ENCODE data around the gene STRBP.
A peak's percentile ranks its signal among the peaks of the same experiment; 100 is the strongest.

STRBP gene

DNA sequence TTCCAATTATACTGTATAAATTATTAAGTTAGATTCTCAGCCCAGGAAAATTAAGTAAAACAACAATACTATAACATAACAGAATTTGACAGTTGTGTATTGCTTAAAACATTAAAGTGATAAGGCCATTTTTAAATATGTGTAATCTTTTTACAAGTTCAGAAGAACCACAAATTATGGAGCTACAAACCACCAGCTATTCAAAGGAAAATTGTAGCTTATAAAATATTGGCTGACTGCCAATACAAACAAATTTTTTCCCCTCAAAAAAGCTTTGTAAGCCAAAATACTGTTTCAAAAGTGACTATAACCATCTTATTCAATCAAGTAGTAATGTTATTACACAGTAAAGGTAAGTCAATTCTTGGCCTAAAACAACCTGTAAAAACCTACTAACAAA lies 21.9 kb downstream of the STRBP start:
- Histone ChIP-seq H3K9me3 (ENCODE audit: control insufficient read depth, low read length) (no peaks in the 10 kb centered on the region), H3K27me3 (replicated peaks; ENCODE audit: control insufficient read depth, insufficient read depth, low read length) (no peaks in the 10 kb centered on the region), H3K36me3 (ENCODE audit: control insufficient read depth, insufficient read depth, low read length, severe bottlenecking) (no peaks in the 10 kb centered on the region), H3K4me3 (ENCODE audit: low read length) (no peak overlapping the region), H3K9ac (ENCODE audit: low read length) (no peak overlapping the region), H3K4me1 (ENCODE audit: control insufficient read depth, insufficient read depth, low read length) (peaks cover 5% of the 10 kb centered on the region)
- peak; percentile 22 for DNase-seq (ENCODE audit: low read depth)

GRCh38 chr9:123239726-123240125 lies 28.7 kb downstream of the STRBP start:
- H3K9ac ChIP-seq (ENCODE audit: low read length): no peak overlapping the region
- no peaks in the 10 kb centered on the region for H3K4me1 ChIP-seq (ENCODE audit: control insufficient read depth, insufficient read depth, low read length)
- no peak overlapping the region for H3K4me3 ChIP-seq (ENCODE audit: low read length)
- no peaks in the 10 kb centered on the region for H3K36me3 ChIP-seq (ENCODE audit: control insufficient read depth, insufficient read depth, low read length, severe bottlenecking)
- DNase-seq (ENCODE audit: low read depth): no peak
- H3K9me3 ChIP-seq (ENCODE audit: control insufficient read depth, low read length): no peaks in the 10 kb centered on the region
- no peaks in the 10 kb centered on the region for H3K27me3 ChIP-seq (replicated peaks; ENCODE audit: control insufficient read depth, insufficient read depth, low read length)

DNA sequence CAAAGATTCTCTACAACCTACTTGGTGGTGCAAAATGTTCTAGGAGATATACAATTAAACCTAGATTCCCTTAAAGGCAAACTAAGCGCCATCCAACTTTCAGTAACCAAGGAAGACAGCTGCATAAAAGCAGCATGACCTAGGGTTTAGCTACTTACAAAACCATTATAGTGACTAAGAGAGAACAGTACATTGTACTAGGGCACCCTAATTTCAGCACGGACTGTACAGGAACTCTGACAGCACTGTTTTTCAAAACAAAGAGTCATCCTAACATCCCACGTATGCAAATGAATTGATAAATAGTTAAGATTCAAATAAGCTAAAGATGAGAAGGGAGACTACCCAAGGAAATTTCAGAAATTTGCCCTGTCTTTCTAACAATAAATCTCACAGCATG lies 30.0 kb downstream of the STRBP start:
- no peaks in the 10 kb centered on the region for H3K27me3 ChIP-seq (replicated peaks; ENCODE audit: control insufficient read depth, insufficient read depth, low read length)
- no peaks in the 10 kb centered on the region for H3K9me3 ChIP-seq (ENCODE audit: control insufficient read depth, low read length)
- H3K4me1 ChIP-seq (ENCODE audit: control insufficient read depth, insufficient read depth, low read length): no peaks in the 10 kb centered on the region
- H3K4me3 ChIP-seq (ENCODE audit: low read length): no peak overlapping the region
- DNase-seq (ENCODE audit: low read depth): no peak
- no peaks in the 10 kb centered on the region for H3K36me3 ChIP-seq (ENCODE audit: control insufficient read depth, insufficient read depth, low read length, severe bottlenecking)
- no peak overlapping the region for H3K9ac ChIP-seq (ENCODE audit: low read length)

DNA sequence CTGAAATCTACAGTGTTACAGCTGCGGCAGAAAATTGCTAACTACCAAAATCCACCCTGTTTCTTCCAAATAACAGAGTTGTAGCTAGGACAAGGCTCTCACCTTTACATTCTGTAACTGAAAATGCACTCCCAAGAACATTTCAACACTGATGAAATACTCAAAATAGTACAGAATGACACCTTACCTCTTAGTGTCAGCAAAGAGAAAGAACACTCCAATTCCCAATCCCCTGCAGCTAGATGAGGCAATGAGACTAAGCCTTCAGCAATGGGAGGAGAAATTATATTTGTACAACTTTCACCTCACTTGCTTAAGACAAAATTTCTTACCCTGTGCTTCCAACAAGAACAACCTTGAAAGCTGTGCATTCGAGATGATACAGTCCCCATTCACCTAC lies 31.2 kb downstream of the STRBP start:
- Histone ChIP-seq H3K9ac (ENCODE audit: low read length) (no peak overlapping the region), H3K4me3 (ENCODE audit: low read length) (no peak overlapping the region), H3K36me3 (ENCODE audit: control insufficient read depth, insufficient read depth, low read length, severe bottlenecking) (no peaks in the 10 kb centered on the region), H3K27me3 (replicated peaks; ENCODE audit: control insufficient read depth, insufficient read depth, low read length) (no peaks in the 10 kb centered on the region), H3K4me1 (ENCODE audit: control insufficient read depth, insufficient read depth, low read length) (no peaks in the 10 kb centered on the region), H3K9me3 (ENCODE audit: control insufficient read depth, low read length) (no peaks in the 10 kb centered on the region)
- DNase-seq (ENCODE audit: low read depth): no peak

DNA sequence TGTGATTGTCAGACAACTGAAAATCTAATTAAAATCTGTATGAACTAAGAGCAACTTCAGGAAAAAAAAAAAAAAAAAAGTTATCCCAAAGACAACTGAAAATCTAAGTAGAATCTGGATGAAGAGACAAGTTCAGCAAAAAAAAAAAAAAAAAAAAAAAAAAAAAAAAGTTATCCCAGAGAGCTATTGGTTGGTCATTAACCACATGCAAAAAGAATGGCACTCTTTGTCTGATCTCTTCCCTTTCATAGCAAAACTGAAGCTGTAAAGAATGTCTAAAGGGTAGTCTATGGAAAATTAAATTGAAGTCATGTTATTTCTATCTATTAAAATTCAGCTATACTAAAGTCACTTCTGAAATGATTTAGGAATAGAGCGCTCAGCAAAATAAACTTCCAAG lies 32.9 kb downstream of the STRBP start:
- Histone ChIP-seq H3K27me3 (replicated peaks; ENCODE audit: control insufficient read depth, insufficient read depth, low read length) (no peaks in the 10 kb centered on the region), H3K4me1 (ENCODE audit: control insufficient read depth, insufficient read depth, low read length) (no peaks in the 10 kb centered on the region), H3K9ac (ENCODE audit: low read length) (no peak overlapping the region), H3K4me3 (ENCODE audit: low read length) (no peak overlapping the region), H3K9me3 (ENCODE audit: control insufficient read depth, low read length) (no peaks in the 10 kb centered on the region), H3K36me3 (ENCODE audit: control insufficient read depth, insufficient read depth, low read length, severe bottlenecking) (no peaks in the 10 kb centered on the region)
- no peak for DNase-seq (ENCODE audit: low read depth)

- no peak overlapping the region for H3K9ac ChIP-seq (ENCODE audit: low read length)
- no peak overlapping the region for H3K4me3 ChIP-seq (ENCODE audit: low read length)
- H3K27me3 ChIP-seq (replicated peaks; ENCODE audit: control insufficient read depth, insufficient read depth, low read length): no peaks in the 10 kb centered on the region
- no peak for DNase-seq (ENCODE audit: low read depth)
- H3K4me1 ChIP-seq (ENCODE audit: control insufficient read depth, insufficient read depth, low read length): no peaks in the 10 kb centered on the region
- no peaks in the 10 kb centered on the region for H3K36me3 ChIP-seq (ENCODE audit: control insufficient read depth, insufficient read depth, low read length, severe bottlenecking)
- no peaks in the 10 kb centered on the region for H3K9me3 ChIP-seq (ENCODE audit: control insufficient read depth, low read length)
These were observed 33.5 kb downstream of the STRBP start for GRCh38 chr9:123234853-123235252.

DNA sequence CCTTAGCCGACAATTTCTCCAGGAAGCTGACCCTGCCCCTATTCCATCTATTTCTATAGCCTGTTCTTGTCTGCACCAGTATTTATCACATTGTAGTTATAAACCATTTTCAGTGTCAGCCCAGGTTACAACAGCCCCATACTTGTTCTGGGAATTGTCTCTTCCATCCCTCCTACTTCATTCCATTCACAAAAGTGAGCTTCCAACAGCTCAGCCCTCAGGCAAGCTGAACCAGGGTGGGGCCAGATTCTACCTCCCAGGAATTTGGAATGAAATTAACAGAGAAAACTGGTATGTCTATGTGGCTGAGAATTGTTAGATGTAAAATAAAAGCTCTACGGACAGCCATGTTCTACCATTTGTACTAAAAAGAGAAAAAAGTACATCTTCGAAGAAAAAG lies 36.1 kb downstream of the STRBP start:
- Histone ChIP-seq H3K27me3 (replicated peaks; ENCODE audit: control insufficient read depth, insufficient read depth, low read length) (no peaks in the 10 kb centered on the region), H3K9ac (ENCODE audit: low read length) (no peak overlapping the region), H3K4me3 (ENCODE audit: low read length) (no peak overlapping the region), H3K4me1 (ENCODE audit: control insufficient read depth, insufficient read depth, low read length) (peaks cover 11% of the 10 kb centered on the region), H3K36me3 (ENCODE audit: control insufficient read depth, insufficient read depth, low read length, severe bottlenecking) (no peaks in the 10 kb centered on the region), H3K9me3 (ENCODE audit: control insufficient read depth, low read length) (no peaks in the 10 kb centered on the region)
- DNase-seq (ENCODE audit: low read depth): peak; percentile 9

DNA sequence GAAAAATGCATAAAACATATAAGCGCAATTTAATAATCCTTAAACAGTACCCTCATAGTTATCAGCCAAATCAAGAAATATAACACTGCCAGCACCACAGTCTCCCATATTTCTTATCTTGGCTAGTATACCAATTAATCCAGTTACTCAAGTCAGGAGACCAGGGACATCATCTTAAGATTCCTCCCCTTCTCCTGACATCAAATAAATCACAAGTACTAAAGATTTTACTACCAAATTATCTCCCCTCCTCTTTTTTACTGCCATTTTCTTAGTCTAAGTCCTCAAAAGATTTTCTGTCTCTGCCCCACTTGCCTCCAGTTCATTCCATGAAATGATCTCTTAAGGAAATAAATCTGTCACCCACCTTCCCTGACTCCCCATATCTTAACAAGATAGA lies 37.0 kb downstream of the STRBP start:
- Histone ChIP-seq H3K27me3 (replicated peaks; ENCODE audit: control insufficient read depth, insufficient read depth, low read length) (no peaks in the 10 kb centered on the region), H3K4me3 (ENCODE audit: low read length) (no peak overlapping the region), H3K9me3 (ENCODE audit: control insufficient read depth, low read length) (no peaks in the 10 kb centered on the region), H3K4me1 (ENCODE audit: control insufficient read depth, insufficient read depth, low read length) (peaks cover 11% of the 10 kb centered on the region), H3K9ac (ENCODE audit: low read length) (no peak overlapping the region), H3K36me3 (ENCODE audit: control insufficient read depth, insufficient read depth, low read length, severe bottlenecking) (no peaks in the 10 kb centered on the region)
- DNase-seq (ENCODE audit: low read depth): no peak

DNA sequence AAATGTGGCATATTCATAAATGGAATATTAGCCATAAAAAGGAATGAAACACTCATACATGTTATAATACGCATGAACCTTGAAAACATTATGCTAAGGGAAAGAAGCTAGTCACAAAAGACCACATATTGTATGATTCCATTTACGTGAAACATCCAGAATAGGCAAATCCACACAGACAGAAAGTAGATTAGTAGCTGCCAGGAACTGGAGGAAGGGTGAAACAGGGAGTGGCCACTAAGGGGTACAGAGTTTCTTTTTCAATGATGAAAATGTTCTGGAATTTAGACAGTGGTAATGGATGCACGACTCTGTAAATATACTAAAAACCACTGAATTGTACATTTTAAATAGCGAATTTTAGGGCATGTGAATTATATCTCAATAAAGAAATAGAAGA lies 39.4 kb downstream of the STRBP start:
- Histone ChIP-seq H3K4me1 (ENCODE audit: control insufficient read depth, insufficient read depth, low read length) (peaks cover 11% of the 10 kb centered on the region), H3K9me3 (ENCODE audit: control insufficient read depth, low read length) (no peaks in the 10 kb centered on the region), H3K4me3 (ENCODE audit: low read length) (no peak overlapping the region), H3K27me3 (replicated peaks; ENCODE audit: control insufficient read depth, insufficient read depth, low read length) (no peaks in the 10 kb centered on the region), H3K36me3 (ENCODE audit: control insufficient read depth, insufficient read depth, low read length, severe bottlenecking) (no peaks in the 10 kb centered on the region), H3K9ac (ENCODE audit: low read length) (no peak overlapping the region)
- DNase-seq (ENCODE audit: low read depth): peak; percentile 28

- no peaks in the 10 kb centered on the region for H3K36me3 ChIP-seq (ENCODE audit: control insufficient read depth, insufficient read depth, low read length, severe bottlenecking)
- DNase-seq (ENCODE audit: low read depth): no peak
These were observed 42.4 kb downstream of the STRBP start for GRCh38 chr9:123225995-123226394.

DNA sequence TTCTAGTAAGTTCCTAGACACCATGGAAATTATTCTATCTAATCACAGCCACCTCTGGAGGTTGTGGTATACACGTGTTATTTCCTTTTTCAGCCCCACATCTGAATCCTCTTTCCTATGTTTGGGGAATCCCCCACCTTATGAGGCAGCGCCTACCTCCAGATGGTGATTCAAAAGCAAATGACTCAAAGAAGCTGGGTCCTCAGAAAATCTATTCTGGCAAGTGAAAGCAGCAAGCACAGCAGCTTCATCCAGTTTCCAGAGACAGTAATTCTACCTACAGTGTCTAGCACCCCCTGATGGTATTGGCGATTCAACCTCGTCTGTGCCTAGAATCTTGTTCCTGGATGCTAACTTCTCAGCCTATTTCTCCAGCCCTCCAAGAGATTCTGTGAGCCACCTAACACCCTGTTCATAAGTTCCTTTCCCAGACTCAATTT lies 43.0 kb downstream of the STRBP start:
- Histone ChIP-seq H3K4me1 (ENCODE audit: control insufficient read depth, insufficient read depth, low read length) (peaks cover 11% of the 10 kb centered on the region), H3K9ac (ENCODE audit: low read length) (no peak overlapping the region), H3K9me3 (ENCODE audit: control insufficient read depth, low read length) (no peaks in the 10 kb centered on the region), H3K27me3 (replicated peaks; ENCODE audit: control insufficient read depth, insufficient read depth, low read length) (no peaks in the 10 kb centered on the region), H3K36me3 (ENCODE audit: control insufficient read depth, insufficient read depth, low read length, severe bottlenecking) (no peaks in the 10 kb centered on the region), H3K4me3 (ENCODE audit: low read length) (no peak overlapping the region)
- DNase-seq (ENCODE audit: low read depth): peak; percentile 82

More at GRCh38 chr9:123225995-123226394, 42.4 kb downstream of the STRBP start:
- Histone ChIP-seq H3K4me1 (ENCODE audit: control insufficient read depth, insufficient read depth, low read length) (peaks cover 11% of the 10 kb centered on the region), H3K4me3 (ENCODE audit: low read length) (no peak overlapping the region), H3K27me3 (replicated peaks; ENCODE audit: control insufficient read depth, insufficient read depth, low read length) (no peaks in the 10 kb centered on the region), H3K9ac (ENCODE audit: low read length) (no peak overlapping the region), H3K9me3 (ENCODE audit: control insufficient read depth, low read length) (no peaks in the 10 kb centered on the region)

DNA sequence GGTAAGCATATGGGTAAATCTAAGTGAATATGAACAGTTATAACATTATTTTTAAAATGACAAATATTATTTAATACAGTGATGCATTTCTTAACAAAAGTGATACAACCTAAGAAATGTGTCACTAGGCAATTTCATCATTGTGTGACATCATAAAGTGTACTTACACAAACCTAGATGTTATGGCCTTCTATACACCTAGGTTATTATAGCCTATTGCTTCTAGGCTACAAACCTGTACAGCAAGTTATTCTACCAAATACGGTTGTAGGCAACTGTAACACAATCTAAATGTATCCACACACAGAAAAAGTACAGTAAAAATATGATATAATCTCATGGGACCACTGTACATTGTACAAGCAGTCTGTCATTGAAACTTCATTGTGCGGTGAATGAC lies 48.3 kb downstream of the STRBP start:
- Histone ChIP-seq H3K36me3 (ENCODE audit: control insufficient read depth, insufficient read depth, low read length, severe bottlenecking) (no peaks in the 10 kb centered on the region), H3K27me3 (replicated peaks; ENCODE audit: control insufficient read depth, insufficient read depth, low read length) (no peaks in the 10 kb centered on the region), H3K9ac (ENCODE audit: low read length) (no peak overlapping the region), H3K4me1 (ENCODE audit: control insufficient read depth, insufficient read depth, low read length) (no peaks in the 10 kb centered on the region), H3K9me3 (ENCODE audit: control insufficient read depth, low read length) (no peaks in the 10 kb centered on the region), H3K4me3 (ENCODE audit: low read length) (no peak overlapping the region)
- DNase-seq (ENCODE audit: low read depth): no peak

Measured in adipocyte (in vitro differentiated cells).